ENCODE results near the gene SHC4.
"Not testable (repeated sequence)": the region's sequence is repeated elsewhere in the genome, so short reads cannot be mapped to it uniquely, and the experiment has no call there.

Gene SHC4

DNA sequence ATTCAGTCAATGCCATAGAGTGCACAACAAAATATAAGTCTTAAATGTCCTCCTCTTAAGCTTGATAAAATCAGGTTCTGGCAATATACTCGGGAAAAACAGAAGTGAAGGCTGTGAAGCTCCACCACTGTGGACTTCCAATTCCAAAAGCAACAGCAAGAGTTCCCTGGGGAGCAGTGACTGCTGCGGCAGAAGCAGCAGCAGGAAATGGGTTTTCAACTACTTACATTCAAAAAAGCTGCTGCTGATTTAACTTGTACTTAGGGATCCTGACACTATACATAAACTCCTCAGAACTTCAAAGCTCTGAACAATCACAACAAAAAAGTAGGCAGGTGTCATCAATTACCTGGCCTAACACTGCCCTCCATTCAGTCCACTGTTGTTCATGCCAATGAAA lies 157.6 kb downstream of the SHC4 start:
- TF ChIP-seq GATA1 (IDR thresholded peaks at IDR 0.05; ENCODE audit: low read depth, low read length) (no peak), POLR2A (IDR thresholded peaks at IDR 0.05; ENCODE audit: low read length) (no peak)

DNA sequence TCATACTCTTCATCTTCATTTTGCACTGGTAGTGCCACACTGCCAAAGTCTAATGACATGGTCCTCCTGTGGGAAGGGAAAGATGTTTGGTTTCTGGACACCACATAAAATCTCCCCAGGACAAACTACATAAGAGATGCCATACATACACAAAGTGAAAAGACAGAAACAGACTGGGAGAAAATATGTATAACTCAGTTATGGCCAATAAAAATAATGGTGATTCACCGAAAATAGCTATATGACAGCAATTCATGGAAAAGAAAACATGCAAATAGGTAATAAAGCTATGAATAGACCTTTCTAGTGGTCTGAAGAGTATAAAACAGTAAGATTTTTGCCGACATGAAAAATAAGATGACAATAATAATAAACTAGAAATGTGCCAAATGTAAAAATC lies 158.1 kb downstream of the SHC4 start:
- TF ChIP-seq GATA1 (IDR thresholded peaks at IDR 0.05; ENCODE audit: low read depth, low read length) (no peak), POLR2A (IDR thresholded peaks at IDR 0.05; ENCODE audit: low read length) (no peak)
- no peak for DNase-seq

More for the DNA sequence above, 157.6 kb downstream of the SHC4 start:
- no peak for DNase-seq

DNA sequence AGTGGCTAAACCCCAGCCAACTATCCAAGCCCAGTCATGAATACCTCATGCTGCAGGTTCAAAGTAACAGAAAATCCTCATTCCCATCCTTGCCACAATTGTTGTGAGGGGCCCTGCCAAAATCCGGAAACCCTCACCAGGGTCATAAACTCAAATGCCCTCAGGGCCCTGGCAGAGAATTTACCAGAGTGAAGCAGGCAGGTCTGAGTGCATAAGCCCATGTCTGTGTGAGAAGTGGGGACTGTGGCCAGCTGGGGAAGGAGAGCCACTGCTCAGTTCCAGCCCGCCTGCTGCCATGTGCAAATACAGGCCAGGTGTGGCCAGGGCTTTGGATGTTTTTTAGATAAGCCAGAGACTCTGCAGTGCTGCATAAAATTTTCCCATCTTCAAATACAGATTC lies 159.8 kb downstream of the SHC4 start:
- no peak for DNase-seq

DNA sequence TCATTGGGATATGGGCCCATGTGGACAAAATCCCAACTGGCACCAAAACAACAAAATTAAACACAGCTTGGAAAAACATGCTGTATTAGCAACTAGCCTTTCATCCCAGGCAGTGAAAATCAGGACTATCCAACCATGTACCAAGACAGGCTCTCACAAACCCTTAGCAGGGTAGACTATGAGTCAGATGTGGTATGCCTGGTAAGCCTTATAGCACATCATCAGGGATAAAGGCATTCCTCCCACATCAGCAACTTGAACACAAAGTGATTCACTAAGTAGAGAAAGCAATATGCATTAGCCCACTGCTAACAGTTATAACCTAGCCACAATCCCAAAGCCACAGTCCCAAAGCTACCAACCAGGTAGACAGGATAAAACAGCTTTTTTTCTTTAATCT lies 160.9 kb downstream of the SHC4 start:
- TF ChIP-seq GATA1 (IDR thresholded peaks at IDR 0.05; ENCODE audit: low read depth, low read length) (no peak), POLR2A (IDR thresholded peaks at IDR 0.05; ENCODE audit: low read length) (no peak)
- DNase-seq, result peak in 1 of 2 experiments; percentile 21

More for the DNA sequence above, 159.8 kb downstream of the SHC4 start:
- TF ChIP-seq GATA1 (IDR thresholded peaks at IDR 0.05; ENCODE audit: low read depth, low read length) (no peak), POLR2A (IDR thresholded peaks at IDR 0.05; ENCODE audit: low read length) (no peak)

DNA sequence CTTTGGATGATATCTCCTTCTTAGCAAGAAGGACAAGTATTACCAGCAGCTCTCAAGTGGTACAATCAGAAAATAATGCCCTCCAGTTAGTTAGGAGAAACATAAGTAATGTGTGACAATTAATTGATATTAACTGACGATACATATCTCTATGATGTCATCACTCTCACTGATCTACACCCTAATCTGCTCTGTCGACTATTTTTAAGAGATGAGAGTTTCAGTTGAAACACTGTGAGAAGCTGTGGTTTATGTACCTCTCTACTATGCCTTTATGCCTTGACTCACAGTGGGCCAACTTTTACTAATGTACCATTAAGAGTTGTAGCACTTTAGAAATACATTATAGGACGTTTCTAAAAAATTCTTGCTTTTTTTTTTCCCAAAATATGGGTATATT lies 161.5 kb downstream of the SHC4 start:
- TF ChIP-seq GATA1 (IDR thresholded peaks at IDR 0.05; ENCODE audit: low read depth, low read length) (no peak), POLR2A (IDR thresholded peaks at IDR 0.05; ENCODE audit: low read length) (no peak)
- DNase-seq, result no peak

DNA sequence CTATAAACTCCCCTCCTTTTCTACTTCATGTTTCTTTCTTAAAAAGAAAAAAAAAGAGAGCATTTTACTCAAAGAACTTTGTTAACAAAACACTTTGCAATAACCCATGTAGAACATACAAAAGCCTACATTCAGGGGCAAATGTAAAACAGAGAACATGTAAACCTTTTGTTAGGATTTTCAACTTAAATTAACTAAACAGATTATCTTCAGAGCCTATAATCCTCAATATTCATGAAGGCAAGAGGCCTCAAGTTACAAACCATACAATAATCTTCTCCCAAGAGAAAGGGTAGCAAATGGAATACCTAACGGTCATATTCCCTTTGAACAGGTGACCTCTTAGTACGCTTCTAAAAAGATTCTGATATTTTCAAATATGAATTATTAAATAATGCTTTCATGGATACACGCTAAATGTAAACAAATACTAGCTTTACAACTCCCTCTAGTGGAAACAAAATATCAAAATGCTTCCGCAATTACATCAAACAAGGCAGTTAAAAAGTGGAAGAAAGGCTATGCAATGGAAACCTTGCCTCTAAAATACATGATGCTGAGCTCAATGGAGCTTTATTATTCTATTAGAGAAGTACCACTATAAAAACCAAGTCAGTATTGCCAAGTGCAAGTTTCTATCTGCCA lies 162.8 kb downstream of the SHC4 start:
- peak; percentile 34 to 58 for DNase-seq

DNA sequence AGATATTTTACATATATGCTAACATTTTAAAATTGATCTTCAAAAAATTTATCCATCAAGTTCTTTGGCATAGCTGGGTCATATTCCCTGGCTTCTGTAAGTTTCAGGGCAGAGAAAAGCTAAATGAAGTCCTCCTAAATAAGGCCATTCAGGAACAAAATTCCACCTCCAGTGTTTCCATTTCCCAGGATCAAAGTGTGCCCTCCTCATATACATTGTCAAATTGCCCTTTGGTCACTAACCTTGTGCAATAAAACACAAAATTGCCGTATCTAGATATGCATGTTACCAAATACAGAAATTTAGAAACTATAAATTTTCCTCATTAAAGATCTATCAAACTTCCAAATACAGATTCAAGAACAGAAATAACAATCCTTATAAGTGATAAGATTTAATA lies 163.5 kb downstream of the SHC4 start:
- no peak for DNase-seq
- TF ChIP-seq POLR2A (IDR thresholded peaks at IDR 0.05; ENCODE audit: low read length) (no peak), GATA1 (IDR thresholded peaks at IDR 0.05; ENCODE audit: low read depth, low read length) (no peak)

More for the DNA sequence above, 162.8 kb downstream of the SHC4 start:
- no peak for TF ChIP-seq POLR2A (IDR thresholded peaks at IDR 0.05; ENCODE audit: low read length)
- no peak for TF ChIP-seq GATA1 (IDR thresholded peaks at IDR 0.05; ENCODE audit: low read depth, low read length)

DNA sequence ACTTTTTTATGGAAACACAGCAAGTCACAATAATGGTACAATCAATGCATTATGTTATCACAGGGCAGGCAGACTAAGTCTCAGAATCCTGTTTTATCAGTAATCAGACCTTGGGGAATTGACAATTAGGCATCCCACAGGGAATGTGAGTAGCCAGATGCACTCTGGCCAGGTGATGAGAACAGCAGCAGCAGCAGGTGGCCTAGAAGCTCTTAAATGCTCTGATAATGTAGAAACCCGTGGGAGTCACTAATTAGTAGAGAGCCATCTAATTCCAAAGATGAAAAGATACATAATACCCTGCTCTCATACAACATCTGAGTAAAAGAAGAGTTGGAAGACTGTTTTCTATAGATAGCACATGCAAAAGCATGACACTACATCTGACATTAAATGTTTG lies 165.4 kb downstream of the SHC4 start:
- TF ChIP-seq POLR2A (IDR thresholded peaks at IDR 0.05; ENCODE audit: low read length) (no peak), GATA1 (IDR thresholded peaks at IDR 0.05; ENCODE audit: low read depth, low read length) (no peak)
- no peak for DNase-seq

DNA sequence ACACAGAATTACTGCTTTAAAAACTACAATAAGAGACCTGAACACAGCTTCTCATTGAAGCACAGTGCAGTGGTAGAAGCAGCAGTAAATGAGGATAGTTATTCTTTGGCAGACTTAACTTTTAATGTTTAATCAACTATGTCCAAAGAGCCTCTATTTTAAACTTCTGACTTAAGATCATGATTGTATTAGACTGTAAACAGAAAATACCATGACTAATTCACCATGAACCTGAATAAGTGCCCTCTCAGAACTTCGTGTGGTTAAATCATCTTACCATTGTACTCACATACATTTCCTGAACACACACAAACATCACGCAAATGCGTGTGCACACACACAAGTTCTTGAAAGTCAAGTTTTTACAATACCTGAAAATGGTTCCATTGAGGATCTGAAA lies 166.8 kb downstream of the SHC4 start:
- DNase-seq, result peak in 1 of 2 experiments; percentile 14
- TF ChIP-seq POLR2A (IDR thresholded peaks at IDR 0.05; ENCODE audit: low read length), result no peak
- TF ChIP-seq GATA1 (IDR thresholded peaks at IDR 0.05; ENCODE audit: low read depth, low read length), result no peak

DNA sequence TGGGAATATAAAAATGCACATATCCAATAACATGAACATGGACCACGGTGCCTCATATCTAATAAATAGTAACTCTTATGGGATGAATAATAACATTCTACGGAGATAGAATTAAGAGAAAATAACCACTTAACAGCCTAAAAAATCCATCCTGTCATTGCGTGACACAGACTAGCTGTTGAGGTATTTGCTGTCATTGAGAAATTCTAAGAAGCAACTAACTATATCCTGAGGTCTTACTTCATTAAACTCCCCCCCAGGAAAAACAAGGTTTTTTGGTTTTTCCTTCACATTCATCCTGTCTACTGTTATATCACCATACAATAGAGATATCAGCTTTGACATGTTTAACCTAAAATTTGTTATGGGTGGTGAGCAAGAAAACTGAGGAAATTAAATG lies 167.2 kb downstream of the SHC4 start:
- TF ChIP-seq GATA1 (IDR thresholded peaks at IDR 0.05; ENCODE audit: low read depth, low read length) (no peak), POLR2A (IDR thresholded peaks at IDR 0.05; ENCODE audit: low read length) (no peak)
- no peak for DNase-seq

DNA sequence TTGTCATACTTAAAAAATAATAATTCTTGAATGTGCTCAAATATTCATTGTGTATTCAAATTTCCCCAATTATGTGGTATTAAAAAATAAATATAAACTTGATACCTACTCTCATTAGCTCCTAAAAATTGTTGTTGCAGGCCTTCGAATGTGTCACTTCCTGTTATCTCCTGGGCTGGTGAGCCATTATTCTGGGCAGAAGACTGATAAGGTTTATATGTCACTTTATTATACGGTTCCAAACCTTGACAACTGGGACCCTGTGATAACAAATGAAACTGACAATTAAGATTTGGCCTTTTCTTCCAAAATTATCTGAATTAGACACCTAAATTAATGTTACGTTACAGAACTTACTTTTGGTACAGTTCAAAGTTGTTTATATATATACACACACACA lies 167.8 kb downstream of the SHC4 start:
- no peak for TF ChIP-seq POLR2A (IDR thresholded peaks at IDR 0.05; ENCODE audit: low read length)
- no peak for TF ChIP-seq GATA1 (IDR thresholded peaks at IDR 0.05; ENCODE audit: low read depth, low read length)
- DNase-seq, result peak; percentile 71 to 86

DNA sequence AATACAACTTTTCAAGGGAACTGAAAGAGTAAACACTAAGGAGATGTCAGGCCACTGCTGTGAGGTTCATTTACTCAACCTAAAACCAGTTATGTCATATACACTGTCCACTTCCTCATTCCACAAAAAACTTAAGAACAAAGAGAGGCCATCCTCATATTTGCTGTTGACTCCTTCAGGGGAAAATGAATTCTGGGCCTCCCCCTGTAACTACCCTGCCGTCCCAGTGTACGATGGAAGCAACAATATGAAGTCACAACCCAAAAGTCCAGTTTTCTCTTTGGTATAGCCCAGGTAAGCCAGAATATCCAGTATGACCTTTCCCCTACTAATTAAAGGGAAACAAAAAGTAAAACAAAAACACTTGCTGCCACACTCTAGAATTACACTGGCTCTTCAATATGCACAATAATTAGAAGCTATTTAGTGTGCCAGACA lies 169.0 kb downstream of the SHC4 start:
- DNase-seq, result peak; percentile 19 to 62
- TF ChIP-seq GATA1 (IDR thresholded peaks at IDR 0.05; ENCODE audit: low read depth, low read length), result no peak
- TF ChIP-seq POLR2A (IDR thresholded peaks at IDR 0.05; ENCODE audit: low read length), result no peak

DNA sequence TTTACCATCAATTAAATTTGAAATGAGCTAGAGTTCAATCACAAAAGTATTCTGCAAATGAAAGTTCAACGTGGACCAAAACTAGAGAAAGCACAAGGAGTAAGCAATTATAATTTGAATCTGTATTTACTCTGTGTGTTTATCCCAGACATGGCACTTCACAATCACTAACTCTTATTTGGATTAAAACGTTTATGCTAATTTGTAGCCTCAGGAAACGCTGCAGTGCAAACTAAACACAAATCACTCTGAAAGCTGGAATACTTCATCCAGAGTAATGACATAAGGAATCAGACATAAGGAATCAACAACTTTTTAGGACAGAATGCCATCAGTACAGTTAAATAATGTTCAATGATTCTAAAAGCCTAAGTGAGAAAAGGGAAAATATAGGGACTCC lies 171.3 kb downstream of the SHC4 start:
- TF ChIP-seq GATA1 (IDR thresholded peaks at IDR 0.05; ENCODE audit: low read depth, low read length) (no peak), POLR2A (IDR thresholded peaks at IDR 0.05; ENCODE audit: low read length) (no peak)

DNA sequence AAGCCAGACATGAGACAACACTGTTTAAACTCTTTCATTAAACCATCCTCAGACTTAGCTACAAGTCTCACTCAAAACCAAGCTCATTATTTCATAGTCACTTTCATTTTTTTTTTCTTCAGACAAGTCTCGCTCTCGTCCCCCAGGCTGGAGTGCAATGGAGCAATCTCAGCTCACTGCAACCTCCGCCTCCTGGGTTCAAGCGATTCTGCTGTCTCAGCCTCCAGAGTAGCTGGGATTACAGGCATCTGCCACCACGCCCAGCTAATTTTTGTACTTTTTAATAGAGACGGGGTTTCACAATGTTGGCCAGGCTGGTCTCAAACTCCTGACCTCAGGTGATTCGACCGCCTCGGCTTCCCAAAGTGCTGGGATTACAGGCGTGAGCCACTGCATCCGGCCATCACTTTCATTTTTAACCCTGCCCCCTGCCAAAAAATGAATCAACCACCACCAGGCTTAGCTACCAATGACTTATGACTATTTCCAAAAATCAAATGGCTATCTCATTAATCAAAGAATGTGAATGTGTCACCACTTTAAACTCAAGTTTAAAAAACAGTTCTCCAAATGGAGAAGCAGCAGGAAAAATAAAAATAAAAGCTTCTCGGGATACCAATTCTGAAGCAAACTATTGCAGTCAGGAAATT lies 173.1 kb downstream of the SHC4 start:
- DNase-seq, result not testable (repeated sequence)

More for the DNA sequence above, 171.3 kb downstream of the SHC4 start:
- no peak for DNase-seq

DNA sequence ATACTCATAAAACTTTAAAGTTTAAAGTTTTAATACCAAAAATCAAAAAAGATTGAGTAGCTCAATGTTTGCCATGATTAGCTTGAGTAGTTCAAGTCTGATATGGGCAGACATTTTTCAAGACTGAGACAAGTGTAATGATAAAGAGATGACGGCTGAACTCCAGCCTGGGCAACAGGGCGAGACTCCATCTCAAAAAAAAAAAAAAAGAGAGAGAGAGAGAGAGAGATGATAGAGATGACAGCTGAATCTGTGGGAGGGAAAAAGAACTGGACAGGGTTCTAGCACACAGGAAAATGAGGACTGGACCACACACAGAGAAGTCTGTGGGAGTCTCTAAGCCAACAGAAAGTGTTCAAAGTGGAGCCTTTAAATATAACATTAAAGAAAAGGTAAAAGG lies 178.0 kb downstream of the SHC4 start:
- DNase-seq, result no peak
- TF ChIP-seq POLR2A (IDR thresholded peaks at IDR 0.05; ENCODE audit: low read length) (no peak), GATA1 (IDR thresholded peaks at IDR 0.05; ENCODE audit: low read depth, low read length) (no peak)

All from erythroblast (primary cell).